HG03039 (cell line): ENCODE results near the gene C2orf81.
"Not testable (repeated sequence)": the region's sequence is repeated elsewhere in the genome, so short reads cannot be mapped to it uniquely, and the experiment has no call there.

Experiments used
- ATAC-seq: cut with Tn5 transposase; IDR thresholded peaks from one replicate; pipeline ENCODE4 v1.9.1; 2021; ENCODE audit warnings: mild to moderate bottlenecking, moderate library complexity; ENCODE audit not compliant: unreplicated experiment

Gene C2orf81

DNA sequence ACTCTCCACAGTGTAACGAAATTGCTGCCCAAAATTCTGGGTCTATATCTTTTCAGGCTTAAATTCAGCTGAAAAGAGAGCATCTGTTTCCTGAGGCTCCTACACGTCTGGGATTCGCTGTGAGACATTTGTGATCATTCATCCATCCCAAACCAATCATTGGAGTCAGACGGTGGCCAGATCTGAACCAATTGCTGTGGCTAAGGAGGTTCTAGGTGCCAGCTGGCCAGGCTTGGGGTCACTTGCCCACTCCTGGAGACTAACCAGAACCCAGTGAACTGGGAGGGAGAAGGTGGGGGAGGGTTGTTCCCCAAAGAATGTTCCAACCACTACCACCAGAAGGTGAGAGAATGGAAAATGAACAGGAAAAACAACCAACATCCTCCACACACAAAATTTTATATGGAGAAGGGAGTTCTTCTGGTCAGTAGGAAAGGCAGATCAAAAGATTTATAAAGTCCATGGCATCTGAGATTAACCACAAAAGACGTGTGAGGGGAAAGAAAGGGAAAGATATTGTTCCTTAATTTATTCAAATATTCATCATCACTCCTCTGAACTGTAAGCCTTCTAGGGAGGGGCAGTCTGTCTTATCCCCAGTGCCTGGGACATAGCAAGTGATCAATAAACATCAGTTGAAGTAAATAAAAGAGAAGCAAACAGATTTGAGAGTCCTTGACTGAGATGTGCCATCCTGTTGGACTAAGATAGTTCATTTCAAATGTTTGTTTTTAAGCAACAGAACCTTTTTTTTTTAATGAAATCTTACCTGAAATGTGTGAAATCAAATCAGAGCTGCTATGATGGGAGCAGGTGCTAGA, 23.3 kb upstream of the C2orf81 start:
- ATAC-seq = no peak

DNA sequence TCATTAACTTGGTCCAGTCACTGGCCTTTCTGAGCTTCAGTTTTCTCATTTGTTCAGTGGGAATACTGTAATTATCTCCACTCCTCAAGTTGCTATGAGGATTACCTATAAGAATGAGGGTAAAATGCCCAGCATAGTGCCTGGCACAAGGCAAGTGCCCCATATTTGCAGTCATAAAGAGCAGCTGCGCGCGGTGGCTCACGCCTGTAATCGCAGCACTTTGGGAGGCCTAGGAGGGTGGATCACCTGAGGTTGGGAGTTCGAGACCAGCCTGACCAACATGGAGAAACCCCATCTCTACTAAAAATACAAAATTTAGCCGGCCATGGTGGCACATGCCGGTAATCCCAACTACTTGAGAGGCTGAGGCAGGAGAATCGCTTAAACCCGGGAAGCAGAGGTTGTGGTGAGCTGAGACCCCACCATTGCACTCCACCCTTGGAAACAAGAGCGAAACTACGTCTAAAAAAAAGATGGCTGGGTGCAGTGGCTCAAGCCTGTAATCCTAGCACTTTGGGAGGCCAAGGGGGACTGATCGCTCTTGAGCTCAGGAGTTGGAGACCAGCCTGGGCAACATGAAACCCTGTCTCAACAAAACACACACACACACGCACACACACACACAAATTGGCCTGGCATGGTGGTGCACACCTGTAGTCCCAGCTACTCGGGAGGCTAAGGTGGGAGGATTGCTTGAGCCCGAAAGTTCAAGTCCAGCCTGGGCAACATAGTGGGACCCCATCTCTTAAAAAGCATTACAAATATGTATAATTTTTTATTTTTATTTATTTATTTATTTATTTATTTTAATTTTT, 21.3 kb upstream of the C2orf81 start:
- ATAC-seq = not testable (repeated sequence)

DNA sequence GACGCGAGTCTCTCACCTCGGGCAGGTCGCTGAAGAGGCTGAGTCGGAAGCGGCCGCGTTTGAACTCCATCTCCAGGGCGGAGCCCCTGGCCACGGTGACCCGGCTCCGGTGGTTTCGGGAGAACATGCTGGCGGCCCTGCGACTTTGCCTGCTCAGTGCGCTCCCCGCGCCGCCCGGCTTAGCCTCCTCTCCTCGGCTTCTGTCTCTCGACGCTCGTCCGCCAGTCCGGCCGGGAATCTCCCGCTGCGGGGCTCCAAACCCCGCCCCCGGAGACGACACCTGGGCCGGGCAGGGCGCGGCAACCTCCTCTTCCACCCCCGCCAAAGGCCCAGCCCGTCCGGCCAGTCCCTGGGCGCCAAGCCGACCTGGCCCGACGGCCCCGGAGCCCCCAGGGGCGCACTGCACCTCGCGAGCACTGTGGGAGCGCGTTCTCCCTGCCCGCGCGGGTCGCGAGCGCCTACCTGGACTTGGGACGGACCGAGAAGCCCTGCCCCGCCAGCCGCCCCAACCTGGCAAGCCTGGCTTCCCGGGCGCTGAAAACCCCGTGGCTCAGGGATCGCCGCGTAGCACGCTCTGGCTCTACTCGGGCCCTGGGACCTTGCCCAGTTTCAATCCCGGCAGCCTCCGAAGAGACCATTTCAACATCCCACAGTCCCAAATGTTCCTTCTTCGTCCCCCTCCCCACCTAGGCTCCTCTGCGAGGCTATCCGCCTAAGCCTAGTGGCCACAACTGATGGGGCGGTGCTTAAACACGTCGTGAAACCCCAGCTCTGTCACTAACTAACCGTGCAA, 20.5 kb upstream of the C2orf81 start, which contains the start of gene RTKN:
RTKN (minus strand) TSS at position 248 of the 793 bp plus-strand sequence; CDS start at position 127, 121 bp downstream.
- no peak for ATAC-seq

DNA sequence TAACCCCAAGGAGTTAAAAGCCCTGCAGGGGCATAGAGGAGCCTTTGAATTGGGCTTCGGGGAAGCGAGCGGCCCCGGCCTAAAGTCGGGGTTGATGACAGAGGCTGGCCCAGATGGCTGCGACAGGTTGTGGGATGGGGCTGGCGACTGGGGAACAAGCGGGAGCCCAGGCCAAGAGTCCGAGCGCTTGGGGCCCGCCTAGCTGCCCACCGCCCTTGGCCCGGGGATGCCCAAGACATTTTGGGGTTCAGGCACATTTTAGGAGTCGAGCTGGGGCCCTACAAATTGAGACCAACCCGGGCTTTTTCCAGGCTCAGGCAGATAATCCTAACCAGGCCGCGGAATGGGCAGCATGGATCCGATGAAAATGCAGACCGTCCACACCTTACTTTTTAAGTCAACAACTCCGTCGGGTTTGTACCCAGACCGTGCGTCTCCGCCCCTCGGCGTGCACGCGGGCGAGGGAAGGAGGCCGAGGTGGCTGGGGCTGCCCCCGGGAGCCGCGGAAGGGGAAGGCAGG, 19.8 kb upstream of the C2orf81 start:
- ATAC-seq = no peak

DNA sequence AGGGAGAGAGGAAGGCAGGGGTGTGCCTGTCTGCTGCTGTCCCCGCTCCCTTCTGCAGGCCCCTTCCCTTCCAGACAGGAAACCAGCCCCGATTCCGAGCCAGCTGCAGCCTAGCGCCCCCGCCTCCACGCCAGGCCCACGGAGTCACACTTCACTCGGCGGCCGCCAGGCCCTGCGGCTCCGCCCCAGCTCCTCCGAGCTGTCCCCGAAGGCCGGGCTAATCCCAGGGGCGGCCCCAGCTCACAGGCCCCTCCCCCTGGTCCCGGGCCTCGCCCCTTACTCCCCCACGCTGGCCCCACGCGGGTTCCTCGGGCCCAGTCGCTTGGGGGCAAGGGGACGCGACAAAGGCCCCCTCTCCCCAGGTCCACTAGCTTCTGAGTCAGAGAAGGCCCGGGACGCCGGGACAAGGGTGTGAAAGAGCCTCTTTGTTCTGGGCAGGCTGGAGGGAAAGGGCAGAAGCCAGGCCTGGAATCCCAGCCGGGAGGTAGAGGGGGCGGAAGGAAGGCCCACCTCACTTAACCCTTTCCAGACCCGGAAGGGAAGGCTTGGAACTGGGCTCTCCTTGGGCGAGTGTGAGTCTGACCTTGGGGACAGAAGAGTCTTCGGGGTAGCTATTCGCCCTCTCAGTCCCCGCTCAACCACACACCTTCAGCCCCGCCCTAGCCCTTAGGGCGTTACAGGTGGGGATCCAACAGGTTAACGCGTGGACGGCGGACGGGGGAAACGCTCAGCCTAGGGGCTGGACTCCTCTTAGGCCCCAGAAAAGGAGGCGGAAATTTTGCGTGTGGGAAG, 19.2 kb upstream of the C2orf81 start:
- ATAC-seq = peak; percentile 74

DNA sequence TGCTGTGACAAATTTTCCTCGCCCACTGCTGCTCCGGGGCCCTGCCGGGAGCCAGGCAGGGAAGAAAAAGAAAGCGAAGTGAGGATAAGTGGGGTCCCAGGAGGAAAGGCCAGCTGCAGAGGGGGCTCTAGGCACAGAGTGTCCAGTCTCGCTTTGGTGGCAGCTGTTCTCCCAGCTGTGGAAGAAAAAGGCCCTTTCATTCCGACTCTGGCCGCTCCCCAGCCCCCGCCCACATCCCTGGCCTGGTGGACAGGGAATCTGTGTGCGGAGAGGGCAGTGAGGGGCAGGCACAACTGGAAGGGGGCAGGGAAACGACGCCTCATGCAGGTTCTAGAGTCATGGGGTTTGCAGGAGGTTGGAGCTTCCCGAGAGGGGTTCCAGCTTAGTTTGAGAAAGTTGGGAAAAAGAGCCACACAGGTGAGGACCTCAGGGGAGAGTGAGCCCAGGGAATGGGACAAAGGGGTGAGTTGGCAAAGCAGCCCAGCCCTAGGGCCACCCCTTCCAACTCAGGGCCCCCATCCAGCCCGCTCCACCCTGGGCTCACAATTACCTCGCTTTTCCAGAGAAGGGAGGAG, 18.5 kb upstream of the C2orf81 start:
- ATAC-seq = no peak

DNA sequence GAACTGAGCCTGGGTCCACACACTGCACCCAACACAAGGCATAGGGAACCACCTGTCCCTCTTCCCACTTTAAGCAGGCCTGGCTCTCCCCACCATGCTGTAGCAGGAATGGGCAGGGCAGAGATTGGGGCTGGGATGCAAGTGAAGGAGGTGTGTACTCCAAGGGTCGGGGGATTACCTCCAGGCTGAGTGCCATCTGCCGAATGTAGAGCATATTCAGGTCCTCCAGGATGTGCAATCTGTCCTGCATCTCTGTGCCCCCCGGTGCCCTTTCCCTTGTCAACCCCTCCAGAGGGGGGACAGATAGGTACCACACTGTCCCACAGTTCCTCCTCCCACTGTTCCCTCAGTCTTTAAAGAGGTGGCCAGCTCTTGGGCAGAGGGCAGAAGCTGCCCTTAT, 18.0 kb upstream of the C2orf81 start:
- no peak for ATAC-seq

DNA sequence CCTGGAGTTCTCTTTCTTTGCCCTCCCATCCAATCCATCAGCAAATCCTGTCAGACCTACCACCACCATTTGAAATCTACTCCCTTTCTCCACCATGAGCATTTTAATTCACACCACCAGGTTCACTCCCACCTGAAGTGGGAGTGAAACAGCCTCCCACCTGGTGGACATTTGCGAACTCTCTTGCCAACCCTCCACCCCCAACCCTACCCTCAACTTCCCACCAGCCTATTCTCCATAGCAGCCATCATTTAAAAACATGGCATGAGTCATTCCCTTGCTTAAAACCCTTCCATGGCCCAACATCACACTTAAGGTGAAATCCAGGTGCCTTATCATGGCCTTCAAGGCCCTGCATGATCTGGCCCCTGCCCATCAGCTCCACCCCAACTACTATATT, 16.8 kb upstream of the C2orf81 start:
- no peak for ATAC-seq

DNA sequence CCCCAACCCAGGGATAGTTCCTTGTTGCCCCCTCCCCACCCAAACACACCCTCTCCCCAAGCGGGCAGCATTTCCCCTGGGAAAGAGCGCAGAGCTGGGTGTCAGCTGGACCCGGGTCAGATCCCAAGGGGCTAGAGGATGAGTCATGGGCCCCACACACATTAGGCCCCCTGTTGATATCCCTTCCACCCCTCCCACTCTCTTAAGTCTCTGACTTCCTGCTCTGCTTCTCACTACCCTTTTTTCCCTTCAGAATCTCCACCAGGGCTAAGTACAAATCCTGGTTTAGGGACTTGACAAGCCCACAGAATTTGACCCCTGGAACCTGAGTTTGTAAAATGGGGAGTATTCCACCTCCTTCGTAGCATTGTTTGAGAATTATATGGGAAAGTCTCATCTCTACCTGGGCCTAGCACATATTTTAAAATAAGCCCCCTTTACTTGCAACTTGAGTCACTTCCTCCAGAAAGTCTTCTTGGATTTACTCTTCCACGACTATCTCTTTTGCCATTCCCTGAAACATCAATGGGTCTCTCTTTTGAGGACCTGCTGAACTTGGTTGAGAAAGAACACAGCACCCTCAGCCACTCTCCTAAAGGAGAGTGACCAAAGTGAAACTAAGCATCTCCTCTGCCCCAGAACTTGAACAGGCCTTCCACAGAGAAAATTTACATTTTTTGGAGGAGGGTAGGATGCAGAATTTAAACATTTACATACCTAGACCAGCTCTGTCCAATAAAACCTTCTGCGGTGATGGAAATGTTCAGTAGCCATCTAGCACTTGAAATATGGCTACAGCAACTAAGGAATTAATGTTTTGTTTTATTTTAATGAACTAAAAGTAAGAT, 15.7 kb upstream of the C2orf81 start:
- no peak for ATAC-seq

DNA sequence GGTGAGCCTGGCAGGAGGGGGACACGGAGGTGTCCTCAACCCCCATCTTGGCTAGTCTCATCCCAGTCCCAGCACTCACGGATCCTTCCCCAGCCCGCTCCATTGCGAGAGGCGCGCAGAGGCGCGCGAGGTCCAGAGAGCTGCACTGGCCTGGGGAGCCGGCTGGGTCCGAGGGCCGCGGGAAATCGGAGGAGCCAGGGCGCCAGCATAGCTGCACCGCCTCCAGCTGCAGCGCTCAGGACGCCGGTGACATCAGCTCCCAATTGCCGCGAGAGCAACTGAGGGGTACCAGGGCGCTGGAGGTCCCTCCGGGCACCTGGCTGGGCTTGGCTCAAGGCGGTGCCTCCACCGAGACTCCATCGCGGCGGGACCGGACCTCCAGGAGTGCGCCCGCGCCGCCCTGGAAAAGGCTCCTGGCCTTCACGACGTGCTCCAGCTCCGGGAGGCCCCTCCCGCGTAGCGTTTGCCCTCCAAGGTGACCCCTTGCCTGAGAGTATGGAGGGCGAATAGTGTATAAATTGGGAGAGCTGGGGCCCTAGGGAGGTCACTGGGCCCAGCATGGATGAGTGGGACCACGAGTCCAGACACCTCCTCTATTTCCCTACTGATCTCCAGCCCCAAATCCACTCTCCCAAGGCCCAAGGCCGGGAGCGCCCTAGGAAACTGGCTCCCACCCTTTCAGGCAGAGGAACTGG, 14.8 kb upstream of the C2orf81 start:
- no peak for ATAC-seq

DNA sequence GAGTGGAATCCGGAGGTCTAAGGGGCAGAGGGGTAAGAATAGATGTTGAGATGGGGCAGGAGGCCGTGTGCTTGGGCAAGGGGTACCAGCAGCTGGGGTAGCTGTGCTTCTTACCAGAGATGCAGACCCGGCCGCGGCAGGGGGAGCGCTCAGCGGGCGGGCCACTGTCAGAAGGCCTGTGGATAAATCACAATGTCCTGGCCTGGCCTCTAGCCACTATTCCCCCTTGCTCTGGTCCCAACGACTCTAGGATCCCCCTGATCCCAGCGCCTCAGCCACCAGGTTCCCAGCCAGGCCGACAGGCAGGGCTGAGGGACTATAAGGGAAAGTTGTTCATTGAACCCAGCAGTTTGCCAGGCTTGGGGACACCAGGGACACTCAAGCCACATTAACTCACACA, 9.1 kb upstream of the C2orf81 start:
- ATAC-seq = no peak

DNA sequence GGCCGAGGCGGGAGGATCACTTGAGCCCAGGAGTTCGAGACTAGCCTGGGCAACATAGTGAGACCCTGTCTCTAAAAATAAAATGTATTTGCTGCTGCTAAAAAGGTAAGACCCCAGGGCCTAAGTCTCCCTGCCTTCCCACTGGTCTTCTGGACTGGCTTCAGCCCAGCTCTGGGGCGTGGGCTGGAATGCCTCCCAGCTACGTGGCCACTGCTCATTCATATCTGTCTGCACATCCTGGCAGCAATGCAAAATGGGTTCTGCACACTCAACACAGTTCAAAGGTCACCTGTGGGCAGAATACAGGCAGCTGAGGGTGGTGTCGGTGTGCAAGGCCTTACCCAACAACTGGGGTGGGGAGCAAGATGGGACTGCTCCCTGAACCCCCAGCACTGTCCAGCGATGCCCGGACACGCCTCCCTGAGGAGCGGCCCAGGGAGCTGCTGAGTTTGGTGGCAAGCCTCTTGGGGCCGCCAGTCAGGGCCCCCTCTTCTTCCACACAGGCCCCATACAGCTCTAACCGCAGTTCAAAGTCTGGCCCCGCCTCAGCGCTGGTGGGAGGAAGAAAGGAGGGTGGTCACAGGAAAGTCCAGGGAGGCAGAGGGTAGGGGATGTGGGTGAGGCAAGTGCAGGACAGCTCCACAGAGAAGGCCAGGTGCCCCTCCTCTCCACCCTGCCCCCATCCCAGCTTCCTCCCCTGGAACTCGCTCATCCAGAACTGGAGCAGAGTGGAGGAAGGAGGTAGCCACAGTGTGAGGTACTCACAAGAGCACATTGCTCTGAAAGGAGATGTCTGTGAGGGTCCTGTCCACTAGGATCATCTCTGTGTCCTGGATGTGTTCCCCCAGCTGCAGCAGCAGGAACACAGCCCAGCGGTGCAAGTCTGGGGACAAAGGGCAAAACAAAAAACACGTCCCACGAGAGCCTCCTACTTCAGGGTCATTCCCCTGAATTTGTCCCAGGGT, 8.3 kb upstream of the C2orf81 start:
- ATAC-seq = no peak

DNA sequence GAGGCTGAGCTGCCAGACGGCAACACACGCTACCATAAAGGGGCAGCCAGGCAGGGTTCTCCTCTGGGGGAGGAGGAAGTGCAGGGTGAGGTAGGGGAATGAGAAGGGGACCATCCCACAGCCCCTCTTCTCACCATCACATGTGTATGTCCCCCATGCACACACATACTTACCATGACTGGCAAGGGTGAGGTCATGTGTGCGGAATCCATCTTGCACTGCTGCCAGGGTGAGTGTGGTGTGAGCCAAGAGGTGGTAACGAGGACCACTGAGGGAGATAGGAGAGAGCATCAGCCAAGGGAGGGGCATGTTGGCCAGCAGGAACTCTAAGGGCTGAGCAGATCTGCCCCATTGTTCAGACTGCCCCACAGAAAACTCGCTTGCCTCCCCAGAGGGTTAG, 7.3 kb upstream of the C2orf81 start:
- ATAC-seq = no peak

DNA sequence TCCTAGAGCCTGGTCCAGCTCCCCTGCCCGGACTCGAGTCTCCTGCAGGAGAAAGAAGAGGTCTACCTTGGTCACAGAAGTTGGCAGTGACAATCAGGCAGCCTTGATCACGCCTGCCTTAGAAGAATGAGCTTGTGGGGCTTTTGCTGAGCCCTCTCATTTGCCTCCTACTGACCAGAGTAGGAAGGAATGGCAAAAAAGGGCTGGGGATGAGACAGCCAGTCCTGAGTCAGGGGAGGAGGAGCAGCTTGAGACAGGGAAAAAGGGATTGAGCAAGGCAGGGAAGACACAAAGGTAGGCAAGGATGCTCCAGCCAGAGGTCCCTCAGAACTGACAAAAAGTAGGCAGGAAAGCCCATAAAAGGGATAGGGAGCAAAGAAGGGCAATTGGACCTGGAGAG, 6.1 kb upstream of the C2orf81 start:
- ATAC-seq = no peak

DNA sequence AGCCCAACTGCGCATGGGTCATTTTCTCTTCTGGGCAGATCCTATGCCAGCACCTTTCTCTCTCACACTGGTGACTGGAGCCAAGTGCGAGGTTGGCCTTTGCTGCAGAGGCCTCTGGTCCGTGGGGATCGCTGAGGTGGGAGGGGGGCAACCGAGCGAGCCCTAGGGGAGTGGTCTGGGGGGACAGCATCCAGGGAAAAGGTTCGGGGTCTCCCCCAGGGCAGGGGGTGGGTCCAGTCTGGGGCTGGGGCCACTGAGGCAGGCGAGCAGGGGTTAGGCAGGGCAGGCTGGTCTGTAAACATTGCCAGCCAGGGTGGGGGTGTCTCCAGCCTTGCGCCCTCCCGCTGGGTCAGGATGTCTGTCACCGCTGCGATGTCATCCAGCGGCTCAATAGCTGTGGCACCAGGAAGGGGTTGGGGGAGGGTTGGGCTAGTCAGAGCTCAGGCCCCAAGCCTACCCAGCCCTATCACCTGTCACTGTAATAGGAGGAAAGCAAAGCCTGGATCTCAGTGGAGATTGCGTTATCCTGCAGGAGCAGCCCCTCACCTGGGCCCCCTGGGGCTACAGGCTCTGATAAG, 4.9 kb upstream of the C2orf81 start:
- ATAC-seq = no peak

DNA sequence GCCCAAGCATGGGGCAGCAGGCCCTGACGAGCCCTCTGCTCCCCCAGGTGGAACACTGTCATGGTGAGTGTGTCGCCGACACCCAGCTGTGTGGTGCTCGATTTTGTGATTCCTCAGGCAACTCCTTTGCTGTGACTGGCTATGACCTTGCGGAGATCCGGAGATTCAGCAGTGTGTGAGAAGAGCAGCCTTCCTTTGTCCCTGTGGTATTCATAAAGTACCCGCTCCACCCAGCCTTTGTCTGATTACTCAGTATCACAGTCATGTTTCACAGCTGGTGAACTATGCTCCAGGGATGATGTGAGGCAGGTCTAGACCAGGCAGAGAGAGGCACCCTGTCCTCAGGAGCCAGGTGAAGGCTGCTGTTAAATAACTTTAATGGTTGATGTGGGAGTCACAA, 4.1 kb upstream of the C2orf81 start:
- ATAC-seq = no peak

DNA sequence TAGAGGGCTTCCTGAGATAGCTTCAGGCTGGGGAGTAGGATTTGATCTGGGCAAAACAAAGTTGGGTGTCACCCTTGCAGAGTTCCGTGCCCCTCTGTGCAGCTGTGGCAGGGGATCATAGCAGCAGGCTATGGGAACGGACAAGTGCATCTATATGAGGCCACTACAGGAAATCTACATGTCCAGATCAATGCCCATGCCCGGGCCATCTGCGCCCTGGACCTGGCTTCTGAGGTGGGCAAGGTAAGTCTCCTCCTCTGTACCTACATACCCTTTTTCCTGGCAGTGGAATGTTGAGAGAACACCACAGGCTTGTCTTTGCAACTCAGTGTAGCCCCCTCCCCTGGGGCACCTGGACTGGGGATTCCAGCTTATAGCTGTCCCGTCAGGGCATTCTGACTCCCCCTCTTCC, 3.6 kb upstream of the C2orf81 start:
- ATAC-seq = no peak
